22Rv1 (cell line): ENCODE results near the gene BICRAL.

Experiments
- ZFX ChIP-seq: fragments of 450-650 bp; IDR thresholded peaks from 2 replicates; pipeline ENCODE4 v1.6.1; 2017; ENCODE audit warnings: antibody characterized with exemption, borderline replicate concordance
- TF ChIP-seq, protein P1 (sequence below): fragments of 450-650 bp; IDR thresholded peaks from 2 replicates; pipeline ENCODE4 v1.5.1; 2017; ENCODE audit warnings: mild to moderate bottlenecking

DNA sequence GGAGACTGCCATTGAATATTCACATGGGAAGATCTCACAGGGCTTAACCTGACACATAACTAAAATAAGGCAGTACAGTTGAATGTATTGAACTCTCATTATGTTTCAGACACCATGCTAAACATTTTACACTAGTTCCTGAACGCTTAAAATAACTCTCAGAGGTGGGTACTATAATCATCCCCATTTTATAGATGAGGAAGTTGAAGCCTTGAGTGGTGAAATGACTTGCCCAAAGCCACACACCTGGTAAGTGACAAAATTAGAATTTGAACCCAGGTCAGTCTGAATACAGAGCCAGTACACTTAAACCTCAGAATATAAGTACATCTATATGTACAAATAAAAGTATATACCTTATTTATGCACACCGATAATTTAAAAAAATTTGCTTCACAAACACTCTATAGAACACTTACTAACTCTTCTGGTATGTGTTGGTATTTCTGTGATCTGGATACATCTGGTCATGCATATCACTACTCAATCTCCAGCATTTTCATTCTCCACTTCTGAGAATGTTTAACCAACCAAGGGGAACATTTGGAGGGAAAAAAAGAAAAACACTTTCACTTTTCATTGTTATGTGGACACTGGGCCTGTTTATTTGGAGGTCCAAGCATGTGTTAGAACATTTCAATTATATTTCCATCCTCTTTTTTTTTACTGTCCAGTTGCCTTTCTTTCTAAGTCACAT lies 4.6 kb upstream of the BICRAL start:
- TF ChIP-seq, protein P1, sequence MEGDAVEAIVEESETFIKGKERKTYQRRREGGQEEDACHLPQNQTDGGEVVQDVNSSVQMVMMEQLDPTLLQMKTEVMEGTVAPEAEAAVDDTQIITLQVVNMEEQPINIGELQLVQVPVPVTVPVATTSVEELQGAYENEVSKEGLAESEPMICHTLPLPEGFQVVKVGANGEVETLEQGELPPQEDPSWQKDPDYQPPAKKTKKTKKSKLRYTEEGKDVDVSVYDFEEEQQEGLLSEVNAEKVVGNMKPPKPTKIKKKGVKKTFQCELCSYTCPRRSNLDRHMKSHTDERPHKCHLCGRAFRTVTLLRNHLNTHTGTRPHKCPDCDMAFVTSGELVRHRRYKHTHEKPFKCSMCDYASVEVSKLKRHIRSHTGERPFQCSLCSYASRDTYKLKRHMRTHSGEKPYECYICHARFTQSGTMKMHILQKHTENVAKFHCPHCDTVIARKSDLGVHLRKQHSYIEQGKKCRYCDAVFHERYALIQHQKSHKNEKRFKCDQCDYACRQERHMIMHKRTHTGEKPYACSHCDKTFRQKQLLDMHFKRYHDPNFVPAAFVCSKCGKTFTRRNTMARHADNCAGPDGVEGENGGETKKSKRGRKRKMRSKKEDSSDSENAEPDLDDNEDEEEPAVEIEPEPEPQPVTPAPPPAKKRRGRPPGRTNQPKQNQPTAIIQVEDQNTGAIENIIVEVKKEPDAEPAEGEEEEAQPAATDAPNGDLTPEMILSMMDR = no peak
- TF ChIP-seq ZFX = no peak
